ENCODE measurements around the gene SYF2. TPM values are rescaled to one million over a fixed set of nuclear protein-coding genes. Genes with fewer than 3 reads are reported as not detected.

The SYF2 gene
- total and polyA plus RNA-seq, 2 donors (not counting 1 experiment from before 2014, with no cell fraction given), result 41.6 to 42.4 TPM

GRCh38 chr1:25255706-25256577 is 23.6 kb upstream of the SYF2 start:
- Histone ChIP-seq H3K4me1 (ENCODE audit: control insufficient read depth, extremely low read depth, insufficient read depth, low read length) (no peaks in the 10 kb centered on the region), H2AFZ (ENCODE audit: low read length) (no peak overlapping the region), H3K9ac (ENCODE audit: insufficient read depth, low read length) (no peak overlapping the region), H3K79me2 (ENCODE audit: control insufficient read depth, insufficient read depth, low read length) (no peaks in the 10 kb centered on the region), H3K36me3 (ENCODE audit: control insufficient read depth, insufficient read depth, low read length) (no peaks in the 10 kb centered on the region), H3K27me3 (ENCODE audit: control insufficient read depth, insufficient read depth, low read length) (no peaks in the 10 kb centered on the region), H3K9me3 (ENCODE audit: control insufficient read depth, insufficient read depth, low read depth, low read length) (no peaks in the 10 kb centered on the region), H3K4me3 (replicated peaks in 1 of 4; ENCODE audit: control extremely low read depth in 1 of 4, insufficient read depth in 1 of 4, low read depth in 3 of 4, low read length in 4 of 4) (no peak overlapping the region), H3K4me2 (ENCODE audit: extremely low read depth, insufficient read depth, low read length) (no peak overlapping the region), H4K20me1 (ENCODE audit: control insufficient read depth, extremely low read depth, insufficient read depth, low read length) (no peaks in the 10 kb centered on the region), H3K27ac (ENCODE audit: insufficient read depth, low read length) (no peak overlapping the region)
- no peak for TF ChIP-seq EZH2 (IDR thresholded peaks at IDR 0.05; ENCODE audit: low read length, missing control alignments)
- no peak for TF ChIP-seq CTCF (conservative IDR thresholded peaks at IDR 0.05 in 1 of 2, IDR thresholded peaks at IDR 0.05 in 1 of 2; ENCODE audit: low read depth in 1 of 2, low read length in 2 of 2)
- no peak for DNase-seq (ENCODE audit: low read depth in 2 of 2)

- no peaks in the 10 kb centered on the region for H3K27me3 ChIP-seq (ENCODE audit: control insufficient read depth, insufficient read depth, low read length)
- no peak overlapping the region for H3K4me3 ChIP-seq (replicated peaks in 1 of 4; ENCODE audit: control extremely low read depth in 1 of 4, insufficient read depth in 1 of 4, low read depth in 3 of 4, low read length in 4 of 4)
- H4K20me1 ChIP-seq (ENCODE audit: control insufficient read depth, extremely low read depth, insufficient read depth, low read length), result no peaks in the 10 kb centered on the region
- H2AFZ ChIP-seq (ENCODE audit: low read length), result no peak overlapping the region
- TF ChIP-seq CTCF (conservative IDR thresholded peaks at IDR 0.05 in 1 of 2, IDR thresholded peaks at IDR 0.05 in 1 of 2; ENCODE audit: low read depth in 1 of 2, low read length in 2 of 2) (no peak), EZH2 (IDR thresholded peaks at IDR 0.05; ENCODE audit: low read length, missing control alignments) (no peak)
- H3K27ac ChIP-seq (ENCODE audit: insufficient read depth, low read length), result peak overlapping the region; percentile 60
- no peaks in the 10 kb centered on the region for H3K36me3 ChIP-seq (ENCODE audit: control insufficient read depth, insufficient read depth, low read length)
- H3K4me2 ChIP-seq (ENCODE audit: extremely low read depth, insufficient read depth, low read length), result peak overlapping the region; percentile 23
- H3K4me1 ChIP-seq (ENCODE audit: control insufficient read depth, extremely low read depth, insufficient read depth, low read length), result no peaks in the 10 kb centered on the region
- no peaks in the 10 kb centered on the region for H3K79me2 ChIP-seq (ENCODE audit: control insufficient read depth, insufficient read depth, low read length)
- peak; percentile 17 to 63 for DNase-seq (ENCODE audit: low read depth in 2 of 2)
- no peak overlapping the region for H3K9ac ChIP-seq (ENCODE audit: insufficient read depth, low read length)
- no peaks in the 10 kb centered on the region for H3K9me3 ChIP-seq (ENCODE audit: control insufficient read depth, insufficient read depth, low read depth, low read length)
Measured at GRCh38 chr1:25253911-25254310, 21.6 kb upstream of the SYF2 start.

GRCh38 chr1:25247829-25248754 is 15.8 kb upstream of the SYF2 start:
- H2AFZ ChIP-seq (ENCODE audit: low read length), result peak overlapping the region; percentile 68
- peak overlapping the region; percentile 99 for H3K27ac ChIP-seq (ENCODE audit: insufficient read depth, low read length)
- peaks cover 3% of the 10 kb centered on the region for H3K4me1 ChIP-seq (ENCODE audit: control insufficient read depth, extremely low read depth, insufficient read depth, low read length)
- H4K20me1 ChIP-seq (ENCODE audit: control insufficient read depth, extremely low read depth, insufficient read depth, low read length), result no peaks in the 10 kb centered on the region
- peaks cover 38% of the 10 kb centered on the region for H3K79me2 ChIP-seq (ENCODE audit: control insufficient read depth, insufficient read depth, low read length)
- peaks cover 6% of the 10 kb centered on the region for H3K36me3 ChIP-seq (ENCODE audit: control insufficient read depth, insufficient read depth, low read length)
- peak overlapping the region; percentile 89 for H3K4me2 ChIP-seq (ENCODE audit: extremely low read depth, insufficient read depth, low read length)
- H3K4me3 ChIP-seq (replicated peaks in 1 of 4; ENCODE audit: control extremely low read depth in 1 of 4, insufficient read depth in 1 of 4, low read depth in 3 of 4, low read length in 4 of 4), result peak overlapping the region; percentile 78 to 96 (median 92)
- peak overlapping the region; percentile 67 for H3K9ac ChIP-seq (ENCODE audit: insufficient read depth, low read length)
- no peaks in the 10 kb centered on the region for H3K9me3 ChIP-seq (ENCODE audit: control insufficient read depth, insufficient read depth, low read depth, low read length)
- H3K27me3 ChIP-seq (ENCODE audit: control insufficient read depth, insufficient read depth, low read length), result no peaks in the 10 kb centered on the region
- TF ChIP-seq CTCF (conservative IDR thresholded peaks at IDR 0.05 in 1 of 2, IDR thresholded peaks at IDR 0.05 in 1 of 2; ENCODE audit: low read depth in 1 of 2, low read length in 2 of 2), result no peak
- TF ChIP-seq EZH2 (IDR thresholded peaks at IDR 0.05; ENCODE audit: low read length, missing control alignments), result no peak
- no peak for DNase-seq (ENCODE audit: low read depth in 2 of 2)
